Measurements from ENCODE around the gene KIF9.
A peak's percentile ranks its signal among the peaks of the same experiment; 100 is the strongest.

DNA sequence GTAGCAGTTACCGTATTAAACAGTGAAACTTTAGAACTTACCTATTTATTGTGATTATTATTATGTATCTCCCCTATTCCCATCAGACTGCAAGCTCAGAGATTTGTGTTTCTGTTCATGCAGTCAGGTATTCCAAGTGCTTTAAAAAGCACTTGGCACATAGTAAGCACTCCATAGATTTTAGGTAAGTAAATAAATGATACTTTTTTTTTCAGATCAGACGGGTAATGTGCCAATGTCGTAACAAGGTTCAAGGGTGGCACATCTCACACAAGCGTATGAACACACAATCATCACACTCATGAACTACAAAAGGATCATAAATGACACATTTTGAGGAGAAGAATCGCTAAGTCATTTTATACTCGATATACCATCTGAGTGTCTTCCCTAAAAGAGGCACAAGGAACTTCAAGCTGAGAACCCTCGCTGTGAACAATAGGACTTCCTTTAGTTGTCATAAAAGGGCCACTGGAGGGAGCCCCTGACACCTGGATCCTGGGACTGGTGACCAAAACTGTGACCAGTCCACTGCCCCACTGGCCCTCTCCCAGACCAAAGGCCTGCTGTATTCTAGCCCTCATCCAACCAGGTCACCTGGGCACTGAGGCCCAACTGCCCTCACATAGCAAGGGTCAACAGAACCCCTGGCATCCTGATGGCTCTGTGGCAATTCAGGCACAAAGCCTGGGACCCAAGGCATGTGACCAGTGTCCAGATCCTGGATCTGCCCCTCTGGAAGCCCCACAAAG is 32.1 kb downstream of the KIF9 start:
- TF ChIP-seq, protein P1, sequence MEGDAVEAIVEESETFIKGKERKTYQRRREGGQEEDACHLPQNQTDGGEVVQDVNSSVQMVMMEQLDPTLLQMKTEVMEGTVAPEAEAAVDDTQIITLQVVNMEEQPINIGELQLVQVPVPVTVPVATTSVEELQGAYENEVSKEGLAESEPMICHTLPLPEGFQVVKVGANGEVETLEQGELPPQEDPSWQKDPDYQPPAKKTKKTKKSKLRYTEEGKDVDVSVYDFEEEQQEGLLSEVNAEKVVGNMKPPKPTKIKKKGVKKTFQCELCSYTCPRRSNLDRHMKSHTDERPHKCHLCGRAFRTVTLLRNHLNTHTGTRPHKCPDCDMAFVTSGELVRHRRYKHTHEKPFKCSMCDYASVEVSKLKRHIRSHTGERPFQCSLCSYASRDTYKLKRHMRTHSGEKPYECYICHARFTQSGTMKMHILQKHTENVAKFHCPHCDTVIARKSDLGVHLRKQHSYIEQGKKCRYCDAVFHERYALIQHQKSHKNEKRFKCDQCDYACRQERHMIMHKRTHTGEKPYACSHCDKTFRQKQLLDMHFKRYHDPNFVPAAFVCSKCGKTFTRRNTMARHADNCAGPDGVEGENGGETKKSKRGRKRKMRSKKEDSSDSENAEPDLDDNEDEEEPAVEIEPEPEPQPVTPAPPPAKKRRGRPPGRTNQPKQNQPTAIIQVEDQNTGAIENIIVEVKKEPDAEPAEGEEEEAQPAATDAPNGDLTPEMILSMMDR (IDR thresholded peaks at IDR 0.05): peak in 1 of 4 experiments; percentile 12
- TF ChIP-seq EP300 (IDR thresholded peaks at IDR 0.05) (no peak), POLR2A (IDR thresholded peaks at IDR 0.05) (no peak), POLR2AphosphoS5 (IDR thresholded peaks at IDR 0.05) (no peak)

Measured in sigmoid colon (tissue), 4 donors.